H9 (cell line): Measurements from ENCODE around the gene PPARD. TPM values are rescaled to one million over a fixed set of nuclear protein-coding genes. Genes with fewer than 3 reads are reported as not detected.

Experiments used
- DNase-seq: peaks from one replicate; pipeline ENCODE4 v3.0.0-alpha.2; 2017
- H2AFZ ChIP-seq: one replicate; pipeline ENCODE4 v1.6.1; 2013; ENCODE audit warnings: mild to moderate bottlenecking, low read length, control low read depth, moderate library complexity
- H2AK5ac ChIP-seq: 2 replicates; pipeline ENCODE4 v1.6.1; 2013; ENCODE audit warnings: low read length, control low read depth, mixed read lengths; ENCODE audit not compliant: insufficient read length
- H2BK120ac ChIP-seq: one replicate; pipeline ENCODE4 v1.6.1; 2013; ENCODE audit warnings: low read depth, mild to moderate bottlenecking, low read length, control low read depth, inconsistent platforms; ENCODE audit not compliant: poor library complexity, severe bottlenecking
- H2BK12ac ChIP-seq: 2 replicates; pipeline ENCODE4 v1.6.1; 2013; ENCODE audit warnings: low read length, control low read depth, mixed read lengths, low read depth; ENCODE audit not compliant: insufficient read length
- H2BK15ac ChIP-seq: 2 replicates; pipeline ENCODE4 v1.6.1; 2013; ENCODE audit warnings: low read depth, low read length, control low read depth
- H2BK20ac ChIP-seq: one replicate; pipeline ENCODE4 v1.6.1; 2013; ENCODE audit warnings: low read depth, mild to moderate bottlenecking, low read length, control low read depth, inconsistent platforms; ENCODE audit not compliant: poor library complexity, severe bottlenecking
- H2BK5ac ChIP-seq: 2 replicates; pipeline ENCODE4 v1.6.1; 2013; ENCODE audit warnings: low read length, control low read depth, mixed read lengths; ENCODE audit not compliant: insufficient read length
- H3K14ac ChIP-seq: 2 replicates; pipeline ENCODE4 v1.6.1; 2013; ENCODE audit warnings: low read length, control low read depth; ENCODE audit not compliant: insufficient read depth
- H3K18ac ChIP-seq: 2 replicates; pipeline ENCODE4 v1.6.1; 2013; ENCODE audit warnings: low read depth, mild to moderate bottlenecking, mixed read lengths, low read length, control low read depth; ENCODE audit not compliant: insufficient read length
- H3K23ac ChIP-seq: 2 replicates; pipeline ENCODE4 v1.6.1; 2013; ENCODE audit warnings: low read length, control low read depth, mixed read lengths, low read depth; ENCODE audit not compliant: insufficient read length
- H3K23me2 ChIP-seq: 2 replicates; pipeline ENCODE4 v1.6.1; 2013; ENCODE audit warnings: low read depth, mild to moderate bottlenecking, mixed read lengths, low read length, control low read depth; ENCODE audit not compliant: insufficient read length, poor library complexity, severe bottlenecking
- H3K27ac ChIP-seq: 2 replicates; pipeline ENCODE4 v1.5.1; 2013; ENCODE audit warnings: low read length, control low read depth, mixed read lengths, low read depth; ENCODE audit not compliant: insufficient read length
- H3K27me3 ChIP-seq: 2 replicates; pipeline ENCODE4 v1.6.1; 2013; ENCODE audit warnings: low read length, control low read depth, inconsistent platforms; ENCODE audit not compliant: insufficient read depth
- H3K4ac ChIP-seq: 2 replicates; pipeline ENCODE4 v1.6.1; 2013; ENCODE audit warnings: low read depth, mild to moderate bottlenecking, control low read depth, inconsistent platforms, low read length, moderate library complexity
- H3K4me1 ChIP-seq: 2 replicates; pipeline ENCODE4 v1.6.1; 2013; ENCODE audit warnings: low read length, control low read depth, inconsistent platforms; ENCODE audit not compliant: insufficient read depth
- H3K4me2 ChIP-seq: 2 replicates; pipeline ENCODE4 v1.6.1; 2013; ENCODE audit warnings: low read length, control low read depth, mixed read lengths; ENCODE audit not compliant: insufficient read length, insufficient read depth
- H3K56ac ChIP-seq: 2 replicates; pipeline ENCODE4 v1.6.1; 2013; ENCODE audit warnings: low read depth, mild to moderate bottlenecking, mixed read lengths, low read length, control low read depth; ENCODE audit not compliant: insufficient read length
- H3K79me1 ChIP-seq: 2 replicates; pipeline ENCODE4 v1.6.1; 2013; ENCODE audit warnings: low read depth, mild to moderate bottlenecking, moderate library complexity, low read length, control low read depth, inconsistent platforms; ENCODE audit not compliant: insufficient read depth, poor library complexity, severe bottlenecking
- H3K79me2 ChIP-seq: 2 replicates; pipeline ENCODE4 v1.6.1; 2013; ENCODE audit warnings: low read length, control low read depth, inconsistent platforms; ENCODE audit not compliant: insufficient read depth
- H3K9ac ChIP-seq: 2 replicates; pipeline ENCODE4 v1.6.1; 2013; ENCODE audit warnings: low read length, control low read depth, mixed read lengths; ENCODE audit not compliant: insufficient read length; ENCODE audit errors: extremely low read depth
- H3K9me3 ChIP-seq: one replicate; pipeline ENCODE4 v1.6.1; 2013; ENCODE audit warnings: low read depth, low read length, inconsistent platforms; ENCODE audit not compliant: control insufficient read depth
- H3T11ph ChIP-seq: one replicate; pipeline ENCODE4 v1.6.1; 2013; ENCODE audit warnings: mild to moderate bottlenecking, low read length, control low read depth, inconsistent platforms
- H4K20me1 ChIP-seq: one replicate; pipeline ENCODE4 v1.6.1; 2013; ENCODE audit not compliant: control insufficient read depth, insufficient read length, insufficient read depth
- H4K5ac ChIP-seq: 2 replicates; pipeline ENCODE4 v1.6.1; 2013; ENCODE audit warnings: low read depth, mild to moderate bottlenecking, mixed read lengths, low read length, control low read depth; ENCODE audit not compliant: insufficient read length
- H4K8ac ChIP-seq: replicated peaks from 2 replicates; pipeline ENCODE4 v1.6.1; 2013; ENCODE audit warnings: low read length, control low read depth, mixed read lengths, low read depth; ENCODE audit not compliant: insufficient read length
- H4K91ac ChIP-seq: 2 replicates; pipeline ENCODE4 v1.6.1; 2013; ENCODE audit warnings: low read depth, mild to moderate bottlenecking, moderate library complexity, mixed read lengths, low read length, control low read depth; ENCODE audit not compliant: insufficient read length
- H3K27ac Mint-ChIP-seq, 3 experiments: 2 replicates in 2 of 3; 3 replicates in 1 of 3; pipeline ENCODE4 v1.8.0; 2020 to 2021; ENCODE audit warnings: mixed read lengths in 3 of 3, mild to moderate bottlenecking in 1 of 3, moderate library complexity in 1 of 3
- H3K27me3 Mint-ChIP-seq: 2 replicates; pipeline ENCODE4 v1.8.0; 2021; ENCODE audit warnings: low read depth, mild to moderate bottlenecking, moderate library complexity, mixed read lengths
- H3K36me3 Mint-ChIP-seq, 3 experiments: 2 replicates in 2 of 3; 3 replicates in 1 of 3; pipeline ENCODE4 v1.8.0; 2020 to 2021; ENCODE audit warnings: low read depth in 3 of 3, mixed read lengths in 3 of 3; ENCODE audit not compliant: insufficient read depth in 1 of 3
- H3K4me1 Mint-ChIP-seq, 2 experiments: 2 replicates each; pipeline ENCODE4 v1.8.0; 2020; ENCODE audit warnings: mixed read lengths in 2 of 2
- H3K4me3 Mint-ChIP-seq, 2 experiments: 2 replicates in 1 of 2; 3 replicates in 1 of 2; pipeline ENCODE4 v1.8.0; 2020 to 2021; ENCODE audit warnings: mild to moderate bottlenecking in 2 of 2, mixed read lengths in 2 of 2, moderate library complexity in 1 of 2
- H3K9me3 Mint-ChIP-seq, 2 experiments: 2 replicates in 1 of 2; 3 replicates in 1 of 2; pipeline ENCODE4 v1.8.0; 2020; ENCODE audit warnings: mild to moderate bottlenecking in 2 of 2, mixed read lengths in 2 of 2, moderate library complexity in 1 of 2
- WGBS: extraction: QIAGEN DNeasy Blood & Tissue Kit; methylation state at CpG from one replicate; pipeline ENCODE4 v1.1.7; 2013; ENCODE audit warnings: missing lambda C conversion rate, low lambda C conversion rate, mixed read lengths; ENCODE audit not compliant: insufficient read length; ENCODE audit errors: extremely low coverage; 5-methylcytosine and 5-hydroxymethylcytosine counted together
- total RNA-seq: library from RNA; stranded (reverse); gene quantifications from 2 replicates; pipeline ENCODE4 v1.2.1, GENCODE V29; 2021
- TF ChIP-seq, protein P1 (sequence below): fragments of 200-600 bp; sonication (generic); conservative IDR thresholded peaks from 3 replicates; pipeline ENCODE4 v1.8.0; 2021; ENCODE audit warnings: antibody characterized with exemption, mild to moderate bottlenecking

Gene PPARD
- total RNA-seq, 1 experiment from 2014 or later: 11.7 TPM

DNA sequence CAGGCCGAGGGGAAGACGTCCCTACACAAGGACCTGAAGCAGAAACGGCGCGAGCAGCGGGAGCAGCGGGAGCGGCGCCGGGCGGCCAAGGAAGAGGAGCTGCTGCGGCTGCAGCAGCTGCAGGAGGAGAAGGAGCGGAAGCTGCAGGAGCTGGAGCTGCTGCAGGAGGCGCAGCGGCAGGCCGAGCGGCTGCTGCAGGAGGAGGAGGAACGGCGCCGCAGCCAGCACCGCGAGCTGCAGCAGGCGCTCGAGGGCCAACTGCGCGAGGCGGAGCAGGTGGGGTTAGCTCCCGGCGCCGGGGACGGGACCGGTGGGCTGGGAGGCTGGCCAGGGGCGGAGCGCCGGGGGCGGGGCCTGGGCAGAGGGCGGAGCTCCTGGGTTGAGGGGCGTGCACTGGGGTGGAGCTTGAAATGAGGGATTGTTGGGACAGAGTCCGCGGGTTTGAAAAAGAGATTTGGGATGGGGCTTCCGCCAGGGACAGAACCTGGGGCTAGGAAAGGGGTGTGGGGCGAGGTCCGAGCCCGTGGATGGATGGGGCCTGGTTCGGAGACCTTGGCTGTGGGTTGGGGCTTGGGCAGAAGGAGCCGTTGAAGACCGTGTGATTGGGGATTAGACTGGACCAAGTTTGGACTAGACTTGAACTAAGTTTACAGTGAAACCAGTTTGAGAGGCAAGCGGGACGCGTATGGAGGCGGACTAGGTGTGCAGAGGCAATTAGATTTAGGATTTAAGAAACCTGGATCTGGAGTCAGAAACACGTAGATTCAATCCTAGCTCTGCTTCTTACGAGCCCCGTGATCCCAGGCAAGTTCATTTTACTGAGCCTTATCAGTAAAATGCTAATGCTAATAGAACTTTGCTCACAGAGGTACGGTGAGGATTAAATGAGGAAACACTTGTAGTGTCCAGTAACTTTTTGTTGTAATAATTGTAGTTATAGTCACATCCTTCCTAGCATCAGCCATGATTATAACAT lies 23.9 kb upstream of the PPARD start:
- Histone ChIP-seq H2AK5ac (no peak overlapping the region), H3T11ph (no peak overlapping the region), H3K18ac (no peak overlapping the region), H3K14ac (peak overlapping the region; percentile 93; the same call in 1 of the 2 replicates), H2BK120ac (no peak overlapping the region), H4K20me1 (no peaks in the 10 kb centered on the region), H3K4ac (no peak overlapping the region), H3K23ac (no peak overlapping the region), H3K56ac (no peak overlapping the region), H3K23me2 (peaks cover 10% of the 10 kb centered on the region), H3K79me1 (no peaks in the 10 kb centered on the region), H2BK12ac (no peak overlapping the region), H3K79me2 (no peaks in the 10 kb centered on the region), H3K4me2 (peak overlapping the region; percentile 43), H2BK20ac (no peak overlapping the region), H3K9me3 (no peaks in the 10 kb centered on the region), H4K91ac (no peak overlapping the region), H3K4me1 (peaks cover 3% of the 10 kb centered on the region), H3K27ac (no peak overlapping the region), H2BK15ac (no peak overlapping the region), H4K8ac (no peak overlapping the region), H4K5ac (no peak overlapping the region), H2AFZ (peak overlapping the region; percentile 81), H2BK5ac (no peak overlapping the region), H3K27me3 (peaks cover 3% of the 10 kb centered on the region; the same call in 1 of the 2 replicates), H3K9ac (peak overlapping the region; percentile 67)
- peak overlapping the region; percentile 70 to 86 for H3K4me3 Mint-ChIP-seq
- WGBS: no CpG with 5 or more reads among the region's 55 CpGs
- H3K36me3 Mint-ChIP-seq: peaks cover 0 to 5% (median 0%) of the 10 kb centered on the region in 3 experiments; a peak in 2 of 7 replicates
- DNase-seq: peak; percentile 96
- H3K4me1 Mint-ChIP-seq: peaks cover 20 to 24% of the 10 kb centered on the region in 2 experiments
- no peaks in the 10 kb centered on the region; a peak in 1 of 5 replicates for H3K9me3 Mint-ChIP-seq
- H3K27ac Mint-ChIP-seq: peak overlapping the region in 1 of 3 experiments; percentile 88; a peak in 2 of 7 replicates
- TF ChIP-seq, protein P1, sequence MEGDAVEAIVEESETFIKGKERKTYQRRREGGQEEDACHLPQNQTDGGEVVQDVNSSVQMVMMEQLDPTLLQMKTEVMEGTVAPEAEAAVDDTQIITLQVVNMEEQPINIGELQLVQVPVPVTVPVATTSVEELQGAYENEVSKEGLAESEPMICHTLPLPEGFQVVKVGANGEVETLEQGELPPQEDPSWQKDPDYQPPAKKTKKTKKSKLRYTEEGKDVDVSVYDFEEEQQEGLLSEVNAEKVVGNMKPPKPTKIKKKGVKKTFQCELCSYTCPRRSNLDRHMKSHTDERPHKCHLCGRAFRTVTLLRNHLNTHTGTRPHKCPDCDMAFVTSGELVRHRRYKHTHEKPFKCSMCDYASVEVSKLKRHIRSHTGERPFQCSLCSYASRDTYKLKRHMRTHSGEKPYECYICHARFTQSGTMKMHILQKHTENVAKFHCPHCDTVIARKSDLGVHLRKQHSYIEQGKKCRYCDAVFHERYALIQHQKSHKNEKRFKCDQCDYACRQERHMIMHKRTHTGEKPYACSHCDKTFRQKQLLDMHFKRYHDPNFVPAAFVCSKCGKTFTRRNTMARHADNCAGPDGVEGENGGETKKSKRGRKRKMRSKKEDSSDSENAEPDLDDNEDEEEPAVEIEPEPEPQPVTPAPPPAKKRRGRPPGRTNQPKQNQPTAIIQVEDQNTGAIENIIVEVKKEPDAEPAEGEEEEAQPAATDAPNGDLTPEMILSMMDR: no peak
- H3K27me3 Mint-ChIP-seq: peaks cover 28% of the 10 kb centered on the region
